Naive thymus-derived CD4-positive, alpha-beta T cell (primary cell): ENCODE data around the gene MSS51. TPM values are rescaled to one million over a fixed set of nuclear protein-coding genes. Genes with fewer than 3 reads are reported as not detected.

Source experiments
- ATAC-seq: fragments of 150-1000 bp; cut with Tn5 transposase; 2 replicates; pipeline ENCODE4 v1.10.0; 2021; ENCODE audit warnings: mild to moderate bottlenecking, moderate library complexity
- CTCF ChIA-PET: fragments of 350-600 bp; sonication (Branson Sonifier 250); formaldehyde crosslinking; loops from one replicate; lab custom pipeline; 2021; ENCODE audit warnings: antibody characterized with exemption; lab: Charles Lee
- POLR2A ChIA-PET: fragments of 350-600 bp; sonication (Branson Sonifier 250); formaldehyde crosslinking; loops from one replicate; lab custom pipeline; 2021; ENCODE audit warnings: antibody characterized with exemption, inconsistent platforms; lab: Charles Lee
- DNase-seq, 9 donors: peaks; one replicate each; pipeline versions ENCODE4 v3.0.0 to v3.0.0-alpha.2; 2020 to 2022; ENCODE audit warnings: mixed read lengths in 1 of 9
- H3K27ac ChIP-seq: one replicate; pipeline ENCODE4 v1.7.0; 2013; ENCODE audit warnings: mild to moderate bottlenecking, low read depth, low read length, moderate library complexity
- H3K27me3 ChIP-seq, 2 donors: one replicate each; pipeline ENCODE4 v1.7.0; 2013; ENCODE audit warnings: low read length in 2 of 2, mild to moderate bottlenecking in 2 of 2, moderate library complexity in 2 of 2; ENCODE audit not compliant: control insufficient read depth in 2 of 2, insufficient read depth in 2 of 2
- H3K36me3 ChIP-seq, 3 experiments: 1 replicate in 2 of 3; 2 replicates in 1 of 3; pipeline ENCODE4 v1.7.0; 2013; ENCODE audit warnings: low read length in 3 of 3, mild to moderate bottlenecking in 3 of 3, moderate library complexity in 1 of 3; ENCODE audit not compliant: insufficient read depth in 3 of 3, control insufficient read depth in 2 of 3
- H3K4me1 ChIP-seq, 2 donors: one replicate each; pipeline ENCODE4 v1.7.0; 2013; ENCODE audit warnings: low read length in 2 of 2, mild to moderate bottlenecking in 2 of 2, moderate library complexity in 1 of 2; ENCODE audit not compliant: control insufficient read depth in 2 of 2, insufficient read depth in 2 of 2
- H3K4me3 ChIP-seq: 2 replicates; pipeline ENCODE4 v1.7.0; 2013; ENCODE audit warnings: mild to moderate bottlenecking, low read length
- H3K9me3 ChIP-seq, 3 experiments: 1 replicate in 2 of 3; 2 replicates in 1 of 3; pipeline ENCODE4 v1.7.0; 2013; ENCODE audit warnings: low read length in 3 of 3; ENCODE audit not compliant: control insufficient read depth in 2 of 3
- H3K27ac Mint-ChIP-seq, 9 donors: one replicate each; pipeline ENCODE4 v1.8.0; 2020 to 2022; ENCODE audit warnings: mixed read lengths in 9 of 9, mild to moderate bottlenecking in 8 of 9, moderate library complexity in 5 of 9, inconsistent platforms in 2 of 9
- H3K27me3 Mint-ChIP-seq, 5 donors: one replicate each; pipeline ENCODE4 v1.8.0; 2021 to 2022; ENCODE audit warnings: mixed read lengths in 5 of 5, mild to moderate bottlenecking in 1 of 5
- H3K36me3 Mint-ChIP-seq, 5 donors: one replicate each; pipeline ENCODE4 v1.8.0; 2020 to 2022; ENCODE audit warnings: mixed read lengths in 5 of 5, mild to moderate bottlenecking in 3 of 5, inconsistent platforms in 1 of 5
- H3K4me1 Mint-ChIP-seq, 7 donors: one replicate each; pipeline ENCODE4 v1.8.0; 2020 to 2022; ENCODE audit warnings: mixed read lengths in 7 of 7, mild to moderate bottlenecking in 3 of 7, inconsistent platforms in 1 of 7
- H3K4me3 Mint-ChIP-seq, 10 donors: one replicate each; pipeline ENCODE4 v1.8.0; 2020 to 2022; ENCODE audit warnings: mild to moderate bottlenecking in 10 of 10, mixed read lengths in 10 of 10, moderate library complexity in 6 of 10, inconsistent platforms in 2 of 10
- H3K9me3 Mint-ChIP-seq, 11 donors: one replicate each; pipeline ENCODE4 v1.8.0; 2020 to 2022; ENCODE audit warnings: mixed read lengths in 11 of 11, mild to moderate bottlenecking in 4 of 11, inconsistent platforms in 1 of 11, moderate library complexity in 1 of 11
- intact Hi-C, 2 donors: fragments of 100-400 bp; cut with micrococcal nuclease; formaldehyde crosslinking; loops; one replicate each; pipeline ENCODE4 v1.15.1; 2023
- polyA plus RNA-seq, 2 donors: library from polyadenylated mRNA; unstranded; fragments of 300-500 nt; fragmentation: Illumina TruSeq; gene quantifications; one replicate each; pipeline ENCODE4 v1.2.3, GENCODE V29; 2021
- total RNA-seq, 6 experiments: library from RNA in 5 of 6; stranded (reverse) in 5 of 6; gene quantifications; 1 replicate in 5 of 6; 2 replicates in 1 of 6; pipeline ENCODE4 v1.2.3 and lab custom pipeline; 2021 to 2026

Gene MSS51
- total and polyA plus RNA-seq, 7 experiments from 2014 or later, result 0.18 to 4.9 (median 3.5) TPM

DNA sequence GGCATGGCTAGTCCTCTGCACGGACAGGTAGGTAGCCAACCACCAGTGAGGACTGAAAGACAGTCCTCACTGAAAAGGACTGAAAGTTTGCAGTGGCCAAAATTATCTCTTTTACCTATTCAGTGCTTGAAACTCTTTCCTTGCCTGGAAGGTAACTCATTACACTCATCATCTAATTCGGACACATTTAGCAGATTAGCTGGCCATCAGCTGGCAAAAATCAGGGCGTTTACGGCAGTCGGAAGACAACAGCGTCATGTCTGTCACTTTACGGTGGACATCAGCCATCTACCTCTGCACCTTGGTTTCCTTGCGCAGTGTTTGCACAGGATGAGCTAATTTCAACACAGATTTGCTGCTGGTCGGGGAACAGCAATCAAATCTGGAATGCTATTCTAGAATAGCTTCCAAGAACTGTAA, 20.2 kb downstream of the MSS51 start:
- peak; percentile 39 for ATAC-seq
- Histone ChIP-seq H3K4me1 (peaks cover 8 to 16% of the 10 kb centered on the region in 2 donors), H3K36me3 (peaks cover 0 to 8% (median 0%) of the 10 kb centered on the region in 3 experiments), H3K4me3 (peak overlapping the region; percentile 78), H3K27ac (peak overlapping the region; percentile 98), H3K9me3 (no peaks in the 10 kb centered on the region), H3K27me3 (no peaks in the 10 kb centered on the region)
- ChIA-PET CTCF (interaction anchor here (0.6 to 1.1 kb wide), 2 partner anchors 18 kb away, joined by 3 to 4 read pairs; no protein-coding TSS in a partner anchor), POLR2A (interaction anchor here (0.5 to 3.3 kb wide), 14 partner anchors 10 to 1049 kb away, joined by 3 to 22 read pairs (median 4); partner anchors contain the start of genes CFAP70, MRPS16 and PPP3CB)
- Mint-ChIP-seq H3K9me3 (peaks cover 0 to 2% (median 0%) of the 10 kb centered on the region in 11 donors), H3K4me3 (peak overlapping the region; percentile 82 to 97 (median 94)), H3K36me3 (peaks cover 0 to 10% (median 0%) of the 10 kb centered on the region in 5 donors), H3K4me1 (peaks cover 41 to 63% (median 58%) of the 10 kb centered on the region in 7 donors), H3K27me3 (peaks cover 0 to 4% (median 0%) of the 10 kb centered on the region in 5 donors), H3K27ac (peak overlapping the region; percentile 83 to 95 (median 90))
- peak in 4 of 9 donors; percentile 36 to 61 (median 55) for DNase-seq
- intact Hi-C loops, result loop anchor here (1.0 to 10.0 kb wide), 6 partner anchors 212 to 1819 kb away; partner anchors contain the start of genes SEC24C (in 2 of the 2), CAMK2G (in 1 of the 2) and DNAJB12 (in 1 of the 2)

GRCh38 chr10:73410897-73411296, 22.5 kb downstream of the MSS51 start:
- Histone ChIP-seq H3K36me3 (peaks cover 0 to 16% (median 3%) of the 10 kb centered on the region in 3 experiments), H3K4me3 (no peak overlapping the region), H3K27me3 (no peaks in the 10 kb centered on the region), H3K4me1 (peaks cover 8 to 16% of the 10 kb centered on the region in 2 donors), H3K27ac (no peak overlapping the region), H3K9me3 (no peaks in the 10 kb centered on the region)
- ChIA-PET CTCF (no interaction called here), POLR2A (interaction anchor here (0.9 to 1.2 kb wide), 2 partner anchors 10 to 18 kb away, joined by 3 to 5 read pairs; no protein-coding TSS in a partner anchor)
- no peak for ATAC-seq
- no peak for DNase-seq
- Mint-ChIP-seq H3K4me1 (peaks cover 45 to 85% (median 77%) of the 10 kb centered on the region in 7 donors), H3K36me3 (peaks cover 0 to 16% (median 7%) of the 10 kb centered on the region in 5 donors), H3K4me3 (peak overlapping the region in 8 of 10 donors; percentile 4 to 89 (median 56)), H3K9me3 (peaks cover 0 to 2% (median 0%) of the 10 kb centered on the region in 11 donors), H3K27ac (no peak overlapping the region), H3K27me3 (peaks cover 0 to 4% (median 0%) of the 10 kb centered on the region in 5 donors)
- intact Hi-C loops, result loop anchor here (5.0 to 10.0 kb wide), 5 partner anchors 331 to 1821 kb away; partner anchors contain the start of genes SEC24C (in 2 of the 2), CAMK2G (in 1 of the 2) and DNAJB12 (in 1 of the 2)

GRCh38 chr10:73408978-73409521, 24.3 kb downstream of the MSS51 start:
- ChIA-PET CTCF (no interaction called here), POLR2A (interaction anchor here (0.6 kb wide), 1 partner anchor 158 kb away, joined by 4 read pairs; no protein-coding TSS in a partner anchor)
- no peak overlapping the region for H3K4me3 ChIP-seq
- H3K36me3 ChIP-seq, result peaks cover 0 to 16% (median 3%) of the 10 kb centered on the region in 3 experiments
- Mint-ChIP-seq H3K27me3 (no peaks in the 10 kb centered on the region), H3K27ac (no peak overlapping the region), H3K9me3 (peaks cover 0 to 2% (median 0%) of the 10 kb centered on the region in 11 donors), H3K36me3 (peaks cover 0 to 16% (median 7%) of the 10 kb centered on the region in 5 donors), H3K4me1 (peaks cover 38 to 82% (median 75%) of the 10 kb centered on the region in 7 donors), H3K4me3 (peak overlapping the region in 5 of 10 donors; percentile 8 to 89 (median 42))
- H3K9me3 ChIP-seq, result no peaks in the 10 kb centered on the region
- no peaks in the 10 kb centered on the region for H3K27me3 ChIP-seq
- no peak overlapping the region for H3K27ac ChIP-seq
- intact Hi-C loops, result no loop called here
- H3K4me1 ChIP-seq, result peaks cover 4 to 9% of the 10 kb centered on the region in 2 donors
- ATAC-seq (no peak), DNase-seq (no peak)

- H3K4me1 Mint-ChIP-seq, result peaks cover 40 to 82% (median 79%) of the 10 kb centered on the region in 7 donors
- Histone ChIP-seq H3K9me3 (no peaks in the 10 kb centered on the region), H3K27me3 (no peaks in the 10 kb centered on the region), H3K27ac (no peak overlapping the region), H3K36me3 (peaks cover 0 to 8% (median 3%) of the 10 kb centered on the region in 3 experiments), H3K4me1 (peaks cover 4 to 9% of the 10 kb centered on the region in 2 donors), H3K4me3 (no peak overlapping the region)
- H3K4me3 Mint-ChIP-seq, result peak overlapping the region in 2 of 10 donors; percentile 21 to 58
- intact Hi-C loops, result no loop called here
- peak overlapping the region in 1 of 9 donors; percentile 4 for H3K27ac Mint-ChIP-seq
- CTCF ChIA-PET, result no interaction called here
- no peak for DNase-seq
- peaks cover 0 to 16% (median 7%) of the 10 kb centered on the region in 5 donors for H3K36me3 Mint-ChIP-seq
- H3K9me3 Mint-ChIP-seq, result peaks cover 0 to 2% (median 0%) of the 10 kb centered on the region in 11 donors
- no peak for ATAC-seq
- POLR2A ChIA-PET, result no interaction called here
- H3K27me3 Mint-ChIP-seq, result no peaks in the 10 kb centered on the region
Measured at GRCh38 chr10:73408061-73408460, 25.3 kb downstream of the MSS51 start.

- CTCF ChIA-PET, result no interaction called here
Measured at GRCh38 chr10:73407495-73407894, 25.9 kb downstream of the MSS51 start.

GRCh38 chr10:73406846-73407245, 26.5 kb downstream of the MSS51 start:
- no peaks in the 10 kb centered on the region for H3K27me3 ChIP-seq
- Mint-ChIP-seq H3K27ac (peak overlapping the region in 1 of 9 donors; percentile 76), H3K4me3 (peak overlapping the region in 3 of 10 donors; percentile 7 to 53 (median 33)), H3K27me3 (no peaks in the 10 kb centered on the region), H3K9me3 (peaks cover 0 to 2% (median 0%) of the 10 kb centered on the region in 11 donors), H3K4me1 (peaks cover 38 to 76% (median 74%) of the 10 kb centered on the region in 7 donors), H3K36me3 (peaks cover 0 to 16% (median 7%) of the 10 kb centered on the region in 5 donors)
- no peaks in the 10 kb centered on the region for H3K9me3 ChIP-seq
- no peak overlapping the region for H3K4me3 ChIP-seq
- ChIA-PET CTCF (no interaction called here), POLR2A (interaction anchor here (0.5 kb wide), 1 partner anchor 8 kb away, joined by 3 read pairs; no protein-coding TSS in a partner anchor)
- H3K4me1 ChIP-seq, result peaks cover 4 to 6% of the 10 kb centered on the region in 2 donors
- no peak overlapping the region for H3K27ac ChIP-seq
- no peak for ATAC-seq
- H3K36me3 ChIP-seq, result peaks cover 0 to 8% (median 3%) of the 10 kb centered on the region in 3 experiments
- no peak for DNase-seq
- intact Hi-C loops, result no loop called here

More at GRCh38 chr10:73407495-73407894, 25.9 kb downstream of the MSS51 start:
- POLR2A ChIA-PET, result interaction anchor here (0.5 to 0.7 kb wide), 2 partner anchors 92 to 695 kb away, joined by 3 to 5 read pairs; no protein-coding TSS in a partner anchor
- intact Hi-C loops, result no loop called here
- Mint-ChIP-seq H3K27ac (peak overlapping the region in 1 of 9 donors; percentile 76), H3K4me3 (peak overlapping the region in 1 of 10 donors; percentile 58), H3K27me3 (no peaks in the 10 kb centered on the region), H3K4me1 (peaks cover 38 to 81% (median 79%) of the 10 kb centered on the region in 7 donors), H3K36me3 (peaks cover 0 to 16% (median 7%) of the 10 kb centered on the region in 5 donors), H3K9me3 (peaks cover 0 to 2% (median 0%) of the 10 kb centered on the region in 11 donors)
- Histone ChIP-seq H3K4me1 (peaks cover 4 to 6% of the 10 kb centered on the region in 2 donors), H3K4me3 (no peak overlapping the region), H3K9me3 (no peaks in the 10 kb centered on the region), H3K36me3 (peaks cover 0 to 8% (median 3%) of the 10 kb centered on the region in 3 experiments), H3K27ac (no peak overlapping the region), H3K27me3 (no peaks in the 10 kb centered on the region)
- DNase-seq, result no peak
- no peak for ATAC-seq
